Ovary (tissue), 3 donors: ENCODE results near the gene TRAPPC5.
"Not testable (repeated sequence)": the region's sequence is repeated elsewhere in the genome, so short reads cannot be mapped to it uniquely, and the experiment has no call there.

ENCODE experiments used
- POLR2A ChIP-seq: fragments of 450-650 bp; IDR thresholded peaks from one replicate; pipeline ENCODE4 v1.6.1; 2017; ENCODE audit warnings: antibody characterized with exemption, mild to moderate bottlenecking, moderate library complexity
- TF ChIP-seq, protein P1 (sequence below), 3 donors: fragments of 450-650 bp in 2 of 3; fragments of 200-600 bp in 1 of 3; IDR thresholded peaks; one replicate each; pipeline versions ENCODE4 v1.5.1 to v1.8.0; 2016 to 2022; ENCODE audit warnings: antibody characterized with exemption in 3 of 3, mild to moderate bottlenecking in 1 of 3
- donor health status: DM: no; HTN: no; CAD: no.

DNA sequence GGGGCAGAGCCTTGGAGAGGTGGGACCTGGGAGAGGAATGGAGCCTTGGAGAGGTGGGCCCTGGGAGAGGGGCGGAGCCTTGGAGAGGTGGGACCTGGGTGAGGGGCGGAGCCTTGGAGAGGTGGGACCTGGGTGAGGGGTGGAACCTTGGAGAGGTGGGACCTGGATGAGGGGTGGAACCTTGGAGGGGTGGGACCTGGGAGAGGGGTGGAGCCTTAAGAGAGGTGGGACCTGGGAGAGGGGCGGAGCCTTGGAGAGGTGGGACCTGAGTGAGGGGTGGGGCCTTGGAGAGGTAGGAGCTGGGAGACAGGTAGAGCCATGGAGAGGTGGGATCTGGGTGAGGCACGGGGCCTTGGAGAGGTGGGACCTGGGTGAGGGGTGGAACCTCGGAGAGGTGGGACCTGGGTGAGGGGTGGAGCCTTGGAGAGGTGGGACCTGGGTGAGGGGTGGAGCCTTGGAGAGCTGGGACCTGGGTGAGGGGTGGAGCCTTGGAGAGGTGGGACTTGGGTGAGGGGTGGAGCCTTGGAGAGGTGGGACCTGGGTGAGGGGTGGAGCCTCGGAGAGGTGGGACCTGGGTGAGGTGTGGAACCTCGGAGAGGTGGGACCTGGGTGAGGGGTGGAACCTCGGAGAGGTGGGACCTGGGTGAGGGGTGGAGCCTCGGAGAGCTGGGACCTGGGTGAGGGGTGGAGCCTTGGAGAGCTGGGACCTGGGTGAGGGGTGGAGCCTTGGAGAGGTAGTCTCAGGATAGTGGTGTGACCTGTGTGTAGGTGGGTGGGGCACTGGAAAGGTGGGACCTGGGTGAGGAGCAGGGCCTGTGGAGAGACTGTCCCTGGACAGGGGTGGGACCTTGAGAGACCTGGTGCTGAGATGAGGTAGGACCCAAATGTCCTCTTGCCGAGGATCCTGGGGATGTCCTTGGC, 36.7 kb upstream of the TRAPPC5 start:
- TF ChIP-seq, protein P1, sequence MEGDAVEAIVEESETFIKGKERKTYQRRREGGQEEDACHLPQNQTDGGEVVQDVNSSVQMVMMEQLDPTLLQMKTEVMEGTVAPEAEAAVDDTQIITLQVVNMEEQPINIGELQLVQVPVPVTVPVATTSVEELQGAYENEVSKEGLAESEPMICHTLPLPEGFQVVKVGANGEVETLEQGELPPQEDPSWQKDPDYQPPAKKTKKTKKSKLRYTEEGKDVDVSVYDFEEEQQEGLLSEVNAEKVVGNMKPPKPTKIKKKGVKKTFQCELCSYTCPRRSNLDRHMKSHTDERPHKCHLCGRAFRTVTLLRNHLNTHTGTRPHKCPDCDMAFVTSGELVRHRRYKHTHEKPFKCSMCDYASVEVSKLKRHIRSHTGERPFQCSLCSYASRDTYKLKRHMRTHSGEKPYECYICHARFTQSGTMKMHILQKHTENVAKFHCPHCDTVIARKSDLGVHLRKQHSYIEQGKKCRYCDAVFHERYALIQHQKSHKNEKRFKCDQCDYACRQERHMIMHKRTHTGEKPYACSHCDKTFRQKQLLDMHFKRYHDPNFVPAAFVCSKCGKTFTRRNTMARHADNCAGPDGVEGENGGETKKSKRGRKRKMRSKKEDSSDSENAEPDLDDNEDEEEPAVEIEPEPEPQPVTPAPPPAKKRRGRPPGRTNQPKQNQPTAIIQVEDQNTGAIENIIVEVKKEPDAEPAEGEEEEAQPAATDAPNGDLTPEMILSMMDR (IDR thresholded peaks at IDR 0.05): not testable (repeated sequence)
- not testable (repeated sequence) for TF ChIP-seq POLR2A
